ENCODE measurements around the gene LDLRAD4. TPM values are rescaled to one million over a fixed set of nuclear protein-coding genes. Genes with fewer than 3 reads are reported as not detected.

Gene LDLRAD4
- total and polyA plus RNA-seq, 2 experiments from 2014 or later: 0.73 to 1.9 TPM

- no peaks in the 10 kb centered on the region for H3K4me1 Mint-ChIP-seq
- Histone ChIP-seq H3K4me2 (no peak overlapping the region), H3F3A (replicated peaks; ENCODE audit: low read depth) (no peaks in the 10 kb centered on the region), H2AFZ (no peak overlapping the region), H3K4me3 (no peak overlapping the region), H3K9me2 (ENCODE audit: insufficient read depth) (no peaks in the 10 kb centered on the region), H3K79me2 (replicated peaks; ENCODE audit: insufficient read depth) (no peaks in the 10 kb centered on the region), H3K27ac (ENCODE audit: low read depth) (no peak overlapping the region), H4K20me1 (replicated peaks; ENCODE audit: insufficient read depth) (no peaks in the 10 kb centered on the region; the same call in 1 of the 2 replicates), H3K4me1 (ENCODE audit: insufficient read depth) (no peaks in the 10 kb centered on the region), H3K27me3 (ENCODE audit: insufficient read depth) (no peaks in the 10 kb centered on the region), H3K36me3 (ENCODE audit: insufficient read depth) (no peaks in the 10 kb centered on the region)
- ATAC-seq (no peak), DNase-seq (ENCODE audit: low spot score) (no peak)
- peaks cover 2% of the 10 kb centered on the region for H3K27me3 Mint-ChIP-seq (ENCODE audit: insufficient read depth, low read depth, poor library complexity)
- no peak overlapping the region for H3K27ac Mint-ChIP-seq
- H3K4me3 Mint-ChIP-seq: no peak overlapping the region
- H3K36me3 Mint-ChIP-seq (ENCODE audit: low read depth): no peaks in the 10 kb centered on the region
- TF ChIP-seq CTCF (conservative IDR thresholded peaks at IDR 0.05; ENCODE audit: low read depth in 2 of 2) (no peak), POLR2AphosphoS5 (IDR thresholded peaks at IDR 0.05; ENCODE audit: low read depth) (no peak), CREB1 (CRISPR knock-in tag; IDR thresholded peaks at IDR 0.05; ENCODE audit: low read depth) (no peak)
- H3K9me3 Mint-ChIP-seq: no peaks in the 10 kb centered on the region
Measured at GRCh38 chr18:13587477-13587876, 368.9 kb downstream of the LDLRAD4 start.

- Histone ChIP-seq H3K27me3 (ENCODE audit: insufficient read depth) (no peaks in the 10 kb centered on the region), H4K20me1 (replicated peaks; ENCODE audit: insufficient read depth) (no peaks in the 10 kb centered on the region; the same call in 1 of the 2 replicates), H3K4me3 (no peak overlapping the region), H3K9me2 (ENCODE audit: insufficient read depth) (no peaks in the 10 kb centered on the region), H3K79me2 (replicated peaks; ENCODE audit: insufficient read depth) (no peaks in the 10 kb centered on the region), H3K36me3 (ENCODE audit: insufficient read depth) (no peaks in the 10 kb centered on the region), H2AFZ (no peak overlapping the region), H3K4me2 (no peak overlapping the region), H3K27ac (ENCODE audit: low read depth) (no peak overlapping the region), H3F3A (replicated peaks; ENCODE audit: low read depth) (no peaks in the 10 kb centered on the region), H3K4me1 (ENCODE audit: insufficient read depth) (no peaks in the 10 kb centered on the region)
- no peak for TF ChIP-seq ETS1 (IDR thresholded peaks at IDR 0.05)
- peaks cover 2% of the 10 kb centered on the region for H3K27me3 Mint-ChIP-seq (ENCODE audit: insufficient read depth, low read depth, poor library complexity)
- ATAC-seq (no peak), DNase-seq (ENCODE audit: low spot score) (no peak)
- H3K27ac Mint-ChIP-seq: no peak overlapping the region
- no peaks in the 10 kb centered on the region for H3K36me3 Mint-ChIP-seq (ENCODE audit: low read depth)
- H3K4me1 Mint-ChIP-seq: no peaks in the 10 kb centered on the region
- no peak overlapping the region for H3K4me3 Mint-ChIP-seq
- H3K9me3 Mint-ChIP-seq: no peaks in the 10 kb centered on the region
Measured at GRCh38 chr18:13587937-13588336, 369.4 kb downstream of the LDLRAD4 start.

- H3K27ac ChIP-seq (ENCODE audit: low read depth): no peak overlapping the region
- H3K27ac Mint-ChIP-seq: no peak overlapping the region
- H3K79me2 ChIP-seq (replicated peaks; ENCODE audit: insufficient read depth): no peaks in the 10 kb centered on the region
- DNase-seq (ENCODE audit: low spot score): no peak
- no peaks in the 10 kb centered on the region for H3K36me3 Mint-ChIP-seq (ENCODE audit: low read depth)
- no peaks in the 10 kb centered on the region for H3F3A ChIP-seq (replicated peaks; ENCODE audit: low read depth)
- no peak for TF ChIP-seq ZNF114 (CRISPR knock-in tag; IDR thresholded peaks at IDR 0.05)
- TF ChIP-seq CREB1 (CRISPR knock-in tag; IDR thresholded peaks at IDR 0.05; ENCODE audit: low read depth): no peak
- TF ChIP-seq POLR2AphosphoS5 (IDR thresholded peaks at IDR 0.05; ENCODE audit: low read depth): no peak
- no peak for TF ChIP-seq EZH2 (IDR thresholded peaks at IDR 0.05; ENCODE audit: low read depth, unreplicated experiment)
- no peak for TF ChIP-seq NANOG (IDR thresholded peaks at IDR 0.05; ENCODE audit: borderline replicate concordance)
- no peaks in the 10 kb centered on the region for H3K4me1 Mint-ChIP-seq
- no peaks in the 10 kb centered on the region for H3K4me1 ChIP-seq (ENCODE audit: insufficient read depth)
- H3K9me3 Mint-ChIP-seq: no peaks in the 10 kb centered on the region
- H3K4me2 ChIP-seq: no peak overlapping the region
- ATAC-seq: no peak
- H3K27me3 ChIP-seq (ENCODE audit: insufficient read depth): no peaks in the 10 kb centered on the region
- H3K4me3 ChIP-seq: no peak overlapping the region
- H3K4me3 Mint-ChIP-seq: no peak overlapping the region
- no peak overlapping the region for H2AFZ ChIP-seq
- H3K9me2 ChIP-seq (ENCODE audit: insufficient read depth): no peaks in the 10 kb centered on the region
- H4K20me1 ChIP-seq (replicated peaks; ENCODE audit: insufficient read depth): no peaks in the 10 kb centered on the region; the same call in 1 of the 2 replicates
- no peaks in the 10 kb centered on the region for H3K36me3 ChIP-seq (ENCODE audit: insufficient read depth)
- H3K27me3 Mint-ChIP-seq (ENCODE audit: insufficient read depth, low read depth, poor library complexity): peaks cover 2% of the 10 kb centered on the region
Measured at GRCh38 chr18:13589316-13589715, 370.8 kb downstream of the LDLRAD4 start.

All from GM23338 (cell line).